Stimulated activated CD8-positive, alpha-beta memory T cell treated with anti-CD3 and anti-CD28 coated beads, Interleukin-15, amount 100 ng/mL, for 1 hour (primary cell): Measurements from ENCODE around the gene SYNE1.

Source experiments
- DNase-seq: peaks from one replicate; pipeline ENCODE4 v3.0.0-alpha.2; 2020; ENCODE audit warnings: low read depth

SYNE1 gene

GRCh38 chr6:152135755-152136448 is 501.3 kb downstream of the SYNE1 start:
- DNase-seq = no peak

GRCh38 chr6:152130441-152130840 is 506.7 kb downstream of the SYNE1 start:
- no peak for DNase-seq

DNA sequence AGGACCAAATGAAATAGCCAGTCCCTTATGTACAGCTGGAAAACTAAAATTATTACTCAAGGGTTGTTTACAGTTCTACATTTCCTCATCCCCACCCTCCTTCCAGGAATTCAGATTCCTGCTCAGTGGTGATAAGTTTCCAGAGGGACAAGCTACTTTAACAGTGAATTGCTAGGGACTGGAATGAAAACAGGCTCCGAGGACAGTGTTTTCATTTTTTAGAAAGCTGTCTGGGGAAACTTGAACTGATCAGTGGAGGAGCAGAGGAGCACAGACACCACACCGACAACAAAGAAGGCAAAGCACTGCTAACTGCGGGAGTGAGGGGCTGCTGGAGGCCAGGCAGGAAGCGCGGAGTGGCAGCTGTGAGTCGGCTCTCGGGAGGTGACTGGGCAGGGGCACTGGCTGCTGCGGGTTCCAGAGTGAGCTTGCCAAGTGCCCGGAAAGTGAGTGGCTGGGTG is 507.4 kb downstream of the SYNE1 start:
- DNase-seq = no peak

DNA sequence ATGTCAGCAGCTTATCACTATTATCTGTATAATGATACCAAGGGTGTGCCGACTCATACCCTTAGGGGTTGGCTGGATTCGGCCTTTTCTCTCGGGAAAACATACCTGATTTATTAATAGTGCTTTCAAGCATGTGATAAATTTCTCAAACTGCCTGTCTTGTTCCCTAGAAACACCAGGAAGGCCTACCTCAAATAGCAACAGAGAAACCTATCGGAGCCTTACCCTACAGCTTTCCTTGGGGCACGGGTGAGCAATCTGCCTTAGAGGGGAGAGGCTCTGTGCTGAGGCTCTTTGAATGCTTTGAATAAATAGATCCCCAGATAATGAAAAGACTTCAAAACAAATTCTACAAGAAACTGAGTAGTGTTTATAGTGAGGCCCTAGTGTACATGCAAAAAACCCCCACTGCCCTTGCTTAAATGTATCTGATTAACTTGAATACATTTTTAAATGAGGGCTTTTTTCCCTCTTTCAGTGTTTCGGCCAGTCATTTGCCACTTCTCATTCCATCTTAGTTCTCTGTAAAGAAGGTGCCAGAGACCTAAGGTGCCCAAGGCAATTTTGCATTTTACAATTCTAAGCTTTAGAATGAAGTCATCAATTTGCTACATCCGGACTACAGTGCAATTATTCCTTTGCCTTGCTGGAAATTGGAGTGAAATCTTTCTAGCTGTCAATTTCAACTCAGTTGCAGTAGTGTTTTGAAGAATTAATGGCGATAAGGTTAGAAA is 509.6 kb downstream of the SYNE1 start:
- no peak for DNase-seq

GRCh38 chr6:152124429-152125074 is 512.6 kb downstream of the SYNE1 start:
- no peak for DNase-seq

GRCh38 chr6:152123076-152123475 is 514.1 kb downstream of the SYNE1 start:
- DNase-seq = no peak

DNA sequence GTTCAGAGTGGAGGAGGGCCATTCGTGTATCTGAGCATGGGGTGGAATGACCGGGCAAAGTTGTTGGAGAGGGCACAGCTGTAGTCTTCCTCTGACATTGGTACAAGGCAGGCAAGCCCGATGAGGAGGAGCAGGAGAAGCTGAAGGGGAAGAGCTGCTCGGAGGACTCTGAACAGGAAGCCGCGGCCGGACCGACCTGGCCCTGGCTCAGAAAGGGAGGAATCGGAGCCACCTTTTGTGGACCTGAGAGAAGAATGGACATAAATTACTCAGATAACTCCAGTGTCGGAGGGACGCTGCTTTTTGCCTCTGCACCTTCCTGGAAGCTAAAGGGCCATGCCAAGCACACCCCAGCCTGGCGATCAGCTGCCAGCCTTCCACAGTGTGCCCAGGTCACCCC is 514.7 kb downstream of the SYNE1 start:
- no peak for DNase-seq

DNA sequence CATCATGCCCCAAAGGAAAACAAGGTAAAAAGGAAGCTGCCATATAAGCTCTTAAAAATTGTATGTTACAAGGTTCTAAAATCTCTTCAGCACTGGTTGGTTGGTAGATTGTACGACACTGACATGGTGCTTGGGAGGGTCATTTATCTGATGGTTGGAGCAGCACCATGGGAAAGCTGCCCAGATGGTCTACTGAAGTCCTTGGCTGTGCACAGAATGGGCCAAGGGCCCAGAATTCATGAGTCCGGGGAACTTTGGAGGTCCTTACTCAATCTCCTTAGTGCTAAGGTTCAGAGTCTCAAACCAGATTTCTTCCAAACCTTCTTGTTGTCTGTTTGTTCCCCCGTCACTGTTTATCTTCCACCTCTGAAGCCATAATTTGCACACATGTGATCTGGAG is 515.3 kb downstream of the SYNE1 start:
- no peak for DNase-seq

- DNase-seq = no peak
These were observed 517.3 kb downstream of the SYNE1 start for GRCh38 chr6:152119831-152120230.

- no peak for DNase-seq
These were observed 518.5 kb downstream of the SYNE1 start for GRCh38 chr6:152118678-152119077.

GRCh38 chr6:152118224-152118623 is 518.9 kb downstream of the SYNE1 start:
- DNase-seq = no peak

DNA sequence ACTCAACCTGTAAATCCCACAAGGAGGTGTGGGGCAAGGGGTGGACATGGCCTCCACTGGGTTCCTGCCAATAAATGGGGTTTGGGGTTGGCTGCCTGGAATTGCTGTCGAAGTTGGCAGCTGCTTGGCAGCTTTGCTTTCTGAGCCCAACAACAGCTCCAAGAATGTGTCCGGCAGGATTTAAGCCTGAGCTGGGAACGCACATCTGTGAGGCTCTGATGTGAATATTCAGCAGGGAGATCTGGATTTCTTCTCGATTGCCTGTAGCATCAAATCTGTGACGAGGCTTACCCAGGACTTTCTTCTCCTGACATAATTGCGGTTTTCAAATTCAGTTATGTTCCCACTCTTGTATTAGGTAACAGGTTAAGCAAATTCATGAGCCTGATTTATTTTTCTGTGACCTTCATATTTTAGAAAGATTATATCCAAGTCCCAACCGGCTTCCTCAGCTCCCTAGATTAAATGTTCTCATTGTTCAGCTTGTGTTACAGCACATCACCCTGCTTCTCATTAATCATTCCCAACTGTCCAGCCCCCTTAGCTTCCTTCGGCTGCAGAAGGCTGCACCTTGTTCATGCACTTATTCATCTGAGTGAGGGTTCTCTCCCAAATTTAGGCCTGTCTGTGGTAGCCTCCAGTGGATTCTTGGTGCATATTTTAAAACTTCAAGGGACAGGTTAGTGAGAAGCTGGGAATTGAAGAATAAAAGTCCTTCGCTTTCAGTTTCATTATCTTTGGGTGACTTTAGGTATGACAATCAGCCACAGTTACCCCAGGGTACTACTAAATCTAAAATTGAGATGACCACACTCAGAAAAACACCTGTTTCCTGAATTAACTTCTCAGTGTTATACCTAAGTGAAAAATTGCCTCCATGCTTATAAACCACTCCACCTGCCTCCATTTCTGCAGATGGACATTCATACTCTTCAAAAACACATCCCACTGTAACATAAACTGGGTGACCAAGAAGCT is 519.7 kb downstream of the SYNE1 start:
- DNase-seq = no peak

- no peak for DNase-seq
These were observed 524.5 kb downstream of the SYNE1 start for GRCh38 chr6:152112491-152113261.

DNA sequence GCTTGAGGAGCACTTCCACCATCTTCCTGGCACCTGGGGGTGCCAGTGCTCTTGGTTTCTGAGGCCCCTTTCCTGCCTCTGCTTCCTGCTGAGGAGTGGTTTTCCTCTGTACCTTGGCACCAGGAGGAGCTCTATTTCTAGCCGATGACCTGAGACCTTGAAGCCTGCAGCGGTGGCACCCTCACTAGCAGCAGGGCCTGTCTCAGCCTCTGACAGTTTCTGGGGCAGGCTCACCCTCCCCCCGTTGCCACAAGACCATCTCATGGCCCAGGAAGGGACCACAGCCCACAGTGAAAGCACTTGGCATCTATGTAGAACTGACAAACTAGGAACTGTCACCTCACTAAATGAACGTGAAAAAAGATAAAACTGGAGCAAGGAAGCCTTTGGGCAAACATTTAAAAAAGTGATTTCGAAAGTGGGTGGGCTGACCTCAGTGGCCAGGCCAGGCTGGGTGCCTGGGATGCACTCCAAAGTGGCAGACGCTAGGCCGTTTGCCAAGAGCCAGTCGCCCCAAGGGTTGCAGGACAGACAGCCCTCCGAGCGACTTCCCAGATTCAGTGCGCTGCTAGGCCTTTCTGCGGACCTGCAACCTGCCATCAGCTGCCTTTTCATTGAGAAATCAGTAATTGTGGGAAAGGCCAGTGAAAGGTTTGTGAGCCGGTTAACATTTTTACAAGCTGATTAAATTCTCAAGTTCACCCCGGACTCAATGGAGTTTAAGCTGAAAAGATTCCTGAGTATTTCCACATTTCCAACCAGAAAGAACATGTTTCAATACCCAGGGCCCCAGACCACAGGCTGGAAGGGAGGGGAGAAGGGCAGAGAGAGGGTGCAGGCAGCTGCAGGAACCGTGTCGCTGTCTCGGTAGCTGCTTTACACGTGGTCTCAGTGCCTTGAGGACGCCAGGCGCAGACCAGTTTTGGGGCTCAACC is 526.0 kb downstream of the SYNE1 start:
- DNase-seq = no peak

DNA sequence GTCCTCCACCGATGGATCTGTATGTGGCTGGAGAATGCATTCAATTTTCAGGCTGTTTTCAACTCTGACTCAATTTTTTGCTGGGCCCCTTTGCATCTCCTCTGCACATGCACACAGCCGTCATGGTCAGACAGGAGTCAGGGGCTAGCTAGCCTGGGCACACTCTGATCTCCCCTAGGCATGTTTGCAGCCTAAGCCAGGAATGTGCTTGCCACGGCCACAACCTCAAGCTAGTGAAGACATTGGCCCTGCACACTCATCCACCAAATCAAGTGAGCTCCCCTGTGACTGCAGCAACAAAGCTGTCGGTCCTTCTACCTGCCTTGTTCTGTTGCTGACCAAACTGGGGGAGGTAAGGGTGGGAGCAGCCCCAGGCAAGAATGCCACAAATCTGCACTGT is 529.2 kb downstream of the SYNE1 start:
- DNase-seq = no peak

DNA sequence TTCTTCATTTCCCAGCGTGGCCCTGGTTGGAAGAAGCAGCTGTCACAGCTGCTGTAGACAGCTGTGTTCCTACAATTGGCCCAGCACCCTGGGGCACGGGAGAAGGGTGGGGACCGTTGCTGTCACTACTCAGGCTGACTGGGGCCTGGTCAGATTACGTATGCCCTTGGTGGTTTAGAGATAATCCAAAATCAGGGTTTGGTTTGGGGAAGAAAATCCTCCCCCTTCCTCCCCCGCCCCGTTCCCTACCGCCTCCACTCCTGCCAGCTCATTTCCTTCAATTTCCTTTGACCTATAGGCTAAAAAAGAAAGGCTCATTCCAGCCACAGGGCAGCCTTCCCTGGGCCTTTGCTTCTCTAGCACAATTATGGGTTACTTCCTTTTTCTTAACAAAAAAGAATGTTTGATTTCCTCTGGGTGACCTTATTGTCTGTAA is 537.0 kb downstream of the SYNE1 start:
- DNase-seq = no peak

- no peak for DNase-seq
These were observed 537.5 kb downstream of the SYNE1 start for GRCh38 chr6:152099446-152100182.

DNA sequence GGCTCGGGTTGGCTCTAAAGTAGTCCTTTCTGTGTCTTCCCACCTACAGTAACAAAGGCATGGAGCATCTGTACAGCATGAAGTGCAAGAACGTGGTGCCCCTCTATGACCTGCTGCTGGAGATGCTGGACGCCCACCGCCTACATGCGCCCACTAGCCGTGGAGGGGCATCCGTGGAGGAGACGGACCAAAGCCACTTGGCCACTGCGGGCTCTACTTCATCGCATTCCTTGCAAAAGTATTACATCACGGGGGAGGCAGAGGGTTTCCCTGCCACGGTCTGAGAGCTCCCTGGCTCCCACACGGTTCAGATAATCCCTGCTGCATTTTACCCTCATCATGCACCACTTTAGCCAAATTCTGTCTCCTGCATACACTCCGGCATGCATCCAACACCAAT is 538.5 kb downstream of the SYNE1 start:
- no peak for DNase-seq

- DNase-seq = no peak
These were observed 540.2 kb downstream of the SYNE1 start for GRCh38 chr6:152096863-152097496.
